GM21381 (cell line): ENCODE measurements around the gene EOLA2.
"Not testable (repeated sequence)": the region's sequence is repeated elsewhere in the genome, so short reads cannot be mapped to it uniquely, and the experiment has no call there.

Source experiments
- ATAC-seq: cut with Tn5 transposase; IDR thresholded peaks from one replicate; pipeline ENCODE4 v1.9.1; 2021; ENCODE audit warnings: mild to moderate bottlenecking, moderate library complexity; ENCODE audit not compliant: unreplicated experiment

EOLA2 gene

DNA sequence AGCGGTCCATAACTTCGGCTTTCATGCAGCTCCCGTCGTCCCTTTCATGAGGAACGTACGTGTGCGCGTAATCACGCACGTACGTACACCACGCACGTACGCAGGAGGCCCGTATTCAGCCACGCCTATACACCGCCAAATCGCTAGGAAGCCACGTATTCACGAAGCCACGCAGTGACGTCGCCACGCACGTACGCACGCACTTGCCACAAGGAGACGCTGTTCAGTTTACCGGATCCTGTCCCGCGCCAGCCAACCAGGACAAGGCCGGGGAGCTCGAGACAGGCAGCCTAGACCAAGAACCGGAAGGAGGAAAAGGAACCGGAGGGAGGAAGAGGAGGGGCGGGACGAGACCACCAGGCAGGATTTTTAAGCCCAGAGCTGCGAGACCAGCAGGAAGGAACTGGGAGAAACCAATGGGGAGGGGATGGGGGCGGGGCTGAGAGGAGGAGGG is at the start of gene EOLA2:
Gene EOLA2, minus strand, starts transcription at position 65 of the 454 bp plus-strand sequence. CDS start 4,617 bp downstream, outside the sequence.
- peak; percentile 66 for ATAC-seq

DNA sequence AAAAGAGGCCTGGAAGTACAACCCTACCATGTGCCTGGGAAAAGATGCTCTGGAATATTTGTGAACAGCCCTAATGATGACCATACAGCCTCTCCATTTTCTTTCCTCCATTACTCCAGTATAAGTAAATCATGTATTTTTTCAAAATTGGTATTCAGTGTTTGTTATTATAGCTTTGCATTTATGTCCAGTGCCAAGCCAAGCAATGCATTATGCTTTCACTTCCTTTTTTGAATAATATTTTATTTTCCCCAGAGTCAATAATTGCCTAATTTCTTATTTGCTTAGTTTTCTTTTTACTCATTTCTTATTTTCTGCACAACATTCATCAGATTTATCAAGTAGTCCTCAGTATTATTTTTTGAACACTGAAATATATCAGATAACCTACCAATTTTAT is 49.3 kb upstream of the EOLA2 start:
- peak; percentile 55 for ATAC-seq

GRCh38 chrX:149984411-149984810 is 46.1 kb upstream of the EOLA2 start:
- ATAC-seq: no peak

- no peak for ATAC-seq
Measured at GRCh38 chrX:149982310-149982709, 44.0 kb upstream of the EOLA2 start.

DNA sequence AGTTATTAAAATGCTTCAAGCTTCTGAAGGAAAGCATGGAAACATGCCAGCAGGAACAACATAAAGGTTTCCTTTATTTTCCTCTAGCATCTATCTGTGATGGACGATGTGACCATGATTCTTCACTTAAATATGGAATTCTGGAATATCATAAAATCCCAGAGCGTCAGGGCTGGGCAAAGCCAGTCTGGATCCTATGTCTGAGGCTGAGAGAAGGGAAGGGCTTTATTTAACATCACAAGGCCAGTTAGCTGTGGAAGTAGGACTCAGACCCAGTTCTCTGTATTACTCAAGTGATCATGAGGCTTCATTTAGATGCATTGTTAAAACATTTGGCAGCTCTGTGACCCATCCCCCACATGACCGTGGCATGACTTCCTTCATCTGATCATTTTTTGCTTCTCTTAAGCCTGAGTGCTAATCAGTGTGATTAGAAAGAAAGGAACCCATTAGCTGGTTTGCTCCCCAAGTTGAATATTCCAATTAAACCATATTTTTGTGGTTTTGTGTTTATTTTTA is 40.9 kb upstream of the EOLA2 start:
- ATAC-seq: no peak

DNA sequence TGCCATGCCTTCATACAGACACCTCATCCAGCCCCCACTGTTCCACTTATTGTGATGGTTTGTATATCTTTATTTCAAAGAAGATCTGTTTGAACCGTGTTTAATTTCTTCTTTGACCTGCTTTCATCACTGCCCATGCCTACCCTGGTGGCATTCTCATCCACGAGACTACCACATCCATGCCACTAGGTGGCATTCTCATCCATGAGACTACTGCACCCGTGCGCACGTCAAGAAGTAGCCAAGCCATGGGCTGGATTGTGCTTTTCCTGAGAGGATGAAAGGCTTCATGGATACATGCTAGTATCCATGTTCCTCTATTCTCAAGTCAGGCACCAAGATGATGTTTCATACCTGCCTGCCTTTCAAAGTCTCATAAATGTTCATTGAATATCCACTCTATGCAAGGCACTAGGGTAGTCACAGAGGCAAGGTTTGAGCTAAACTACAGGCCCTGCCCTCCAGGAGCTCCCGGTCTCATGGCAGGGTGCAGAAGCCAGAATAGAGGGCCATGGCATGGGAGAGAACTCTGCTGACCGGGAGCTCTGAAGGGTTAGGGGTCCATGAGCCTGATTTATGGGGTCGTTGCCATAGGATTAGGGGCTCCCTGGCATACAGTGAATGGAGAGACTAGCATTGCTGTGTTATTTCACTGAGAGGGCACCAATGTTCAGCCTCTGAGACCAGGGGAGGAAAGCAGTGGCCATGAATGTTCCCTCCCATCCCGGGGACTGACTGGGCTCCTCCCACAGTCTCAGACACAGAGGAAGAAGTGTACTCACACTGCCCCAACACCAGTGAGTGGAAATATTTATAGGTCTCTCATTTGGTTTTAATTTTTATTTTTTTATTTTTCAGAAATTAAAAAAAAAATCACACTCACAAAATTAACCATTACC is 24.8 kb upstream of the EOLA2 start:
- ATAC-seq: peak; percentile 52

- ATAC-seq: no peak
Measured at GRCh38 chrX:149962010-149962409, 23.7 kb upstream of the EOLA2 start.

DNA sequence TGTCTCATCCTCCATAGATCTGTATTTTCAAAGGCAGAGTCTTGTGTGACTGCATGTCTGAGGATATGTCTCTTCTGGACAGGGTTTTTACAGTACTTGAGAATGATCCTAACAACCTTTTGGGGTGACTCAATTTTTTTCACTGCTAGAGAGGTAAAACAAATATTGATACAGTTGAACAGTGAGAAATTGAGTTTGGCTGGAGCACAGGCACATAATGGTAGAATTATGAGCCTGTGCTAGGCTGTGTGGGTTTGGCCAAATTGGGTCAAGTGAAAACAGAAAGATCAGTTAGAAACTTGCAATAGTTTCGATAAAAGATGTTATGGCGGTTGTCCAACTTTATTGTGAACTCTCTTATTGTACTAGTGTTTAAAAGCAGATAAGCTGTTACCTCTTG is 23.3 kb upstream of the EOLA2 start:
- ATAC-seq: no peak

- ATAC-seq: no peak
Measured at GRCh38 chrX:149950681-149951080, 12.4 kb upstream of the EOLA2 start.

- no peak for ATAC-seq
Measured at GRCh38 chrX:149949743-149950436, 11.6 kb upstream of the EOLA2 start.

GRCh38 chrX:149948016-149948415 is 9.7 kb upstream of the EOLA2 start:
- ATAC-seq: no peak

- ATAC-seq: not testable (repeated sequence)
Measured at GRCh38 chrX:149946932-149947331, 8.6 kb upstream of the EOLA2 start.

GRCh38 chrX:149945820-149946219 is 7.5 kb upstream of the EOLA2 start:
- ATAC-seq: not testable (repeated sequence)

GRCh38 chrX:149945087-149945670 is 6.9 kb upstream of the EOLA2 start:
- not testable (repeated sequence) for ATAC-seq

DNA sequence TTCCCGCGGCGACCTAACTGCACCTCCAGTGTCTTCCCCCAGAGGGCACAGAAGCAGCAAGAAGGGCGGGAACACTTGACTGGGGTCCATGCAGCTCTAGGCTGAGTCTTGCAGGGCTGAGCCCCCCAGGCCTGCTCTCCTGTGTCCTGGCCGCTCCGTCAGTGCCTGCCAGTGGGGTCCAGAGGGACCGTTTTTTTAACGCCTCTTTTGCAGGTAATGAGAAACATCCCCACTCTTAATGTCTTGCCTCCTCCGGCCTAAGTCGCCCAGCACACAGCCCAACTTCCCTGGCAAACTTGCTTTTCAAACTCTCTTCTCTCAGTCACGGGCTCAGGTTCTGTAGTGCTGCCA is 2.4 kb upstream of the EOLA2 start:
- ATAC-seq: not testable (repeated sequence)

DNA sequence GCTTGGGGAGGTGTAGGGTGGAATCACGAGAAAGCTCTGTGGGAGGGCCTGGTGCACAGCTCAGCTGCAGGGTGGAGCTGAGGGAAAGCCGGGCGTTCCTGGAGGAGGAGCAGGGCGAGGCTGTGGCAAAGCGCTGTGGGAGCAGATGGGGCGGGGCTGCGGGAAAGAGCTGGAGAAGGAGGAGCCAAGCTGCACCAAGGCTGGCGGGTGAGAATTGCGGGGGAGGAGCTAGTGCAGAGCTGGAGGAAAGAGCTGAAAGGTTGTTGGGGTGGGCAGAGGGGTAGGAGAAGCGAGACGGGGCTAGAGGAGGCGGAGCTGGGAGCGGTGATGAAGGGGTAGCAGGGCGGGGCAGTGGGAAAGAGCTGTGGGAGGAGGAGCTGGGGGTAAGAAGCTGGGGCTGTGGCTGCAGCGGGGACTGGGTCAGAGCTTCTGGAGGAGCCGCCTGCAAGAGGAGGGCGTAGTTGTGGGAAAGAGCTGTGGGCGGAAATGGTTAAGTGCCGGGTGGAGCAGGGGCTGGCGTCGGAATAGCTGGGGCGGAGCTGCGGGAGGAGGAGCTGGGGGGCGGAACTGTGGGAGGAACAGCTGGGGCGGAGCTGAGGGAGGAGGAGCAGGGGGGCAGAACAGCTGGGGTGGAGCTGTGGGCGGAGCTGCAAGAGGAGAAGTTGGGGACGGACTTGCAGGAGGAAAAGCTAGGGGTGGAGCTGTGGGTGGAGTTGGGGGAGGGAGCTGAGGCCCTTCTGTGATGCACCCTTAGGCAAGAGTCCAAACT is 1.8 kb upstream of the EOLA2 start:
- peak; percentile 41 for ATAC-seq

GRCh38 chrX:149939655-149939904 is 1.3 kb upstream of the EOLA2 start:
- ATAC-seq: peak; percentile 7

DNA sequence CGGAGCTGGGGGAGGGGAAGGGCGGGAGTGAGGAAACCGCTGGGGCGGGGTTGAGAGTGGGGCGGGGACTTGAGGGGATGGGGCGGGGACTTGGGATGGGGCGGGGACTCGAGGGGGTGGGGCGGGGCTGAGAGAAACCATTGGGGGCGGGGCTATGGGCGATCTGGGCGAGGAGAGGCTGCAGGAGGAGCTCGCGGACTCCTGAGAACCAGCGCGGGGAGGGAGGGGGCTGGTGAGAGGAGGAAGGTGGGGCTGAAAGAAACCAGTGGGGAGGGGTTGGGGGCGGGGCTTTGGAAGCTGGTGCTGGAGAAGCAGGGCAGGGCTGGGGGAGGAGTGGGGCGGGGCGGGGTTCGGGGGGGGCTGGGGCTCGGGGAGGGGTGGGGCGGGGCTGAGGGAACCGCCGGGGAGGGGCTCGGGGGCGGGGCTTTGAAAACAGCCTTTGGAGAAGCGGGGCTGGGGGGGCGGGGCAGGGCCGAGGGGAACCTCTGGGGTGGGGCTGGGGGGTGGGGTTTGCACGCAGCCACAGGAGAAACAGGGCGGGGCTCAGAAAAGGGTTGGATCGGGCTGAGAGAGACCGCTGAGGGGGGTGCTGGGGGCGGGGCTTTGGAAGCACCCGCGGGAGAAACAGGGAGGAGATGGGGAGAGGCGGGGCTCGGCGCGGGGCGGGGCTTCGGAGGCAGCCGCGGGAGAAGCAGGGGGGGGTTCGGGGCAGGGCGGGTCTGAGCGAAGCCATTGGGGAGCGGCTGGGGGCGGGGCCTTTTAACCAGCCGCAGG is 777 bp upstream of the EOLA2 start:
- ATAC-seq: peak; percentile 12

DNA sequence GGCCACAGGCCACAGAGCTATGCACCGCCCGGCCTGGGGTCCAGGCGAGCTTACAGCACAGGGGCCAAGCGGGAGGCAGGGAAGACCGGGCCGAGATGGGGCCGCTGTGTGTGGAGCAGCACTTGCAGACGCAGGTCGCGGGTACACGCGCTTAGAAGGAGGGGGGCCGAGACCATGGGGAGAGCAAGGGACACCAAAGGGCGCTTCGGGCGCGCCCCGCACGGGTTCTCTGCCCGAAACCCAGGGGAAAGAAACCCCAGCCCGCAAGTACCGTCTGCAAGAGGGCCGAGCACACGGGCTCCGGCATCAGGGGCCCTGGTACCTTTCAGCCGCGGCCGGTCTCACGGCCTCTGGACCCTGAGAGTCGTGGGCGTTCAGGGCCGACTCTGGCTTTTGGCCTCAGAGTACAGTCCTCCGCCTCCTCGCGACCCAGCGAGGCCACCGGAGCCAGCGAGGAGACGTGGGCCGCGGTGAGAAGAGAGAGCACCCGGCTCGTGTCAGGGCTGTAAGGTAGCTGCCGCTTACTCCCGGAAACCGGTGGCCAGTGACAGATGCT is 342 bp downstream of the EOLA2 start:
- ATAC-seq: no peak

- not testable (repeated sequence) for ATAC-seq
Measured at GRCh38 chrX:149937328-149937727, 963 bp downstream of the EOLA2 start.
